ENCODE data around the gene SUGP1.
"Not testable (repeated sequence)": the region's sequence is repeated elsewhere in the genome, so short reads cannot be mapped to it uniquely, and the experiment has no call there.

Gene SUGP1

GRCh38 chr19:19320361-19321140, at the start of gene SUGP1, which contains the start of gene MAU2:
TSS of gene SUGP1 (minus strand) at chr19:19320509. CDS start at chr19:19320496, 13 bp downstream.
TSS of gene MAU2 (plus strand) at chr19:19320829. CDS start at chr19:19320860, 31 bp downstream.
- DNase-seq = peak; percentile 78

GRCh38 chr19:19368087-19368486, 47.8 kb upstream of the SUGP1 start:
- no peak for DNase-seq

GRCh38 chr19:19366434-19367396, 46.4 kb upstream of the SUGP1 start:
- no peak for DNase-seq

DNA sequence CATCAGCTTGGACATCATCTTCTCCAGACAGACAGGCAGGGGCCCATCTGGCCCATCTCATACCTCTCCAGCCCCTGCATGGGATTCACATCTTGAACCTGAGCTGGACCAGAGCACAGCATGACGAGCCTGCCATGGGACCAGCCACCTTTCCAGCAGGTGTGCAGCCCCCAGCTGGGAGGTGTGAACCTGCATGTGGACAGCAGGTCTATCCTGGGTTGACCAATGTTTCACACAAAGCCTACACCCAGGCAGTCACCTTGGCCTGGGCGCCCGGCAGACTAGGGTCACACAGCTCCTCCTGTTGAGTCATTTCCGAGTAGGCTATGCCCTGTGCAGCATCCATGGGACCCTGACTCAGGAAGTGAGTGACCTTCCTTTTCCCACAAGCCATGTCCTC, 41.8 kb upstream of the SUGP1 start:
- no peak for DNase-seq

GRCh38 chr19:19361075-19361594, 40.8 kb upstream of the SUGP1 start:
- DNase-seq = peak; percentile 41

DNA sequence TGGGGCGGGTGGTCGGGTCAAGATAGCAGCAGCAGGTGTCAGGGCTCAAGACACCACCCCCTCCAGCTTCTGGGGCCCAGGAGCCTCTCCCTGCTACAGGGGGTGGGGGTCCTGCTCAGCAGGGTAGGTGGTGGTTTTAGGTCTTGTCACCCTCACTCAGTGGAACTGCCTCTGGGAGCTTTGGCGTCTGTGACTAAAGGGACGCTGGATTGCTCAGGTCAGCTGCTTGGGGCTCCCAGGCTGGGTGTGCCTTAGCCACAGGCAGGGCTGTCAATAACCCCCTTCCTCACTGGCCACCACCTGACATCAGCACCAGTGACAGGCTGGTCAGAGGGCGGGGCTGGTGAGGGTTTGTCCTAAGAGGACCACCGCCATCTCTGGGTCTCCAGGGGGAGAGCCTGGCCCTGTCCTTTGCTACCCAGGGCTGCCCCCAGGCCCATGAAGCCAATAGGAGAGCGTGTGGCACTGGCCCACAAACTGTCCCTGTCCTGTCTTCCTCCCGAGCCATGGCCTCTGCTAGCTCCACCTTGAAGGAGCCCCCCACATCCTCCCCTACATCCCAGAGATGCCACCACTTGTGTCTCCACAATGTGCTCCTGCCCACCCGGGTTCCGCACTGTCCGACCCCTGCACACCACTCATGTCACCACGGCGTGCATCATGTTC, 36.7 kb upstream of the SUGP1 start:
- no peak for DNase-seq

DNA sequence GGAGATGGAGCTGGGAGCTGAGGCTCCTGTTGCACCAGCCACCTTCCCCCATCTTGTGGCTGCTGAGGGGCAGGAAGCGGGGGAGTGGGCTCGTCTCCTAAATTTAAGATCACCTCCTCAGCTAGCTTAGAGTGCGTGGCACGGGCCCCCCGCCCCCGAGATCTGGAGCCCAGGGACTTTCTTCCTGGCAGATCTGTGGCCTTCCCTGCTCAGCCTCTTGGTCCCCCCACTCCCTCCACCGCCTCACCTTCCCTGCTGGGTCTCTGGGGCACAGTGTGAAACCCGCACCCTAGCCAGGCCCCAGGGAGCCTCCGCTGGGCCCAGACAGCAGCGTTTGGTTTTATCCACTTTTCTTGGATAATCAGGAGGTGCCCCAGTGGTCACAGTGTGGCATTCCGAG, 36.2 kb upstream of the SUGP1 start:
- DNase-seq = no peak

GRCh38 chr19:19355606-19356139, 35.4 kb upstream of the SUGP1 start:
- DNase-seq = no peak

GRCh38 chr19:19354932-19355331, 34.6 kb upstream of the SUGP1 start:
- DNase-seq = no peak

DNA sequence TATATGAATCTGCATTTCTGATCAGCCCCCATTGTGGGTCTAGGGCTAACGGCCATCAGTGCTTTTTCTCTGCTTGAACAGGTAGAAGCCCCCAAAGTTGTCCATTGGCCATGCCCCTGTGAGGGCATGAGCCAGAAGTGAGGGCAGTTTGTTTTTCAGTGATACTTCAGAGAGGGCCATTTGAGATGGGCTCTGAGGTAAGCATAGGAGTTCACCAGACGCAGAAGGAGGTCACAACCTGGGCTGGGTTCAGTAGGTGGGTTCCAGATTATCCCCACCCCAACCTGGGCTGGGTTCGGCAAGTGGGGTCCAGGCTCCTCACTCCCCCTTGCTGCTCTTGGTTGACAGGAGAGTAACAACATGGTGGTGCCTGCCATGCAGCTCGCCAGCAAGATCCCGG, 33.7 kb upstream of the SUGP1 start:
- no peak for DNase-seq

GRCh38 chr19:19352823-19353222, 32.5 kb upstream of the SUGP1 start:
- no peak for DNase-seq

DNA sequence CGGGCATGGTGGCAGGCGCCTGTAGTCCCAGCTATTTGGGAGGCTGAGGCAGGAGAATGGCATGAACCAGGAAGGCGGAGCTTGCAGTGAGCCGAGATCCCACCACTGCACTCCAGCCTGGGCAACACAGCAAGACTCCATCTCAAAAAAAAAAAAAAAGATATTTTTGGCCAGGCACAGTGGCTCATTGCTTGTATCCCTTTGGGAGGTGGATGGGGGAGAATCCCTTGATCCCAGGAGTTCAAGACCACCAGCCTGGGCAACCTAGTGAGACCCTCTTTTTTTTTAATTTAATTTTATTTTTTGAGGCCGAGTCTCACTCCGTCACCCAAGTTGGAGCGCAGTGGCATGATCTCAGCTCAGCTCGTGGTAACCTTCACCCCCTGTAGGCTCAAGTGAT, 30.4 kb upstream of the SUGP1 start:
- not testable (repeated sequence) for DNase-seq

DNA sequence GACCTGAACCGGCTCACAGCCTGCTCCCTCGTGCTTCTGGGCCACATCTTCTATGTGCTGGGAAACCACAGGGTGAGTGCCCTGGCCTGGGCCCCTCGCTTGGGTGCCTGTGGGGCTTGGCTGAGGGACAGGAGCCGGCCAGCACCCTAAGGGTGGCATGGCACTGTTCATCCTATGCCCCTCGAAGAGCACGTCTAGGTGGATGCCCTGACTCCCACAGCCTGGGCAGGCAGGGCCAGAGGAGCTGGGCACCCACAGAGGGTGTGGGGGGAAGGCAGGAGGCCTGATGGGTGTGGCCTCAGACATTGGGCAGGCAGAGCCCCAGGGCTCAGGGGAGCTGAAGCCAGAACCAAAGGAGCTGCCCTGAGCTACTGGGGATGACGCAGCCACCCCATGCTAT, 29.1 kb upstream of the SUGP1 start:
- no peak for DNase-seq

- no peak for DNase-seq
Observed at GRCh38 chr19:19348266-19348665, 28.0 kb upstream of the SUGP1 start.

DNA sequence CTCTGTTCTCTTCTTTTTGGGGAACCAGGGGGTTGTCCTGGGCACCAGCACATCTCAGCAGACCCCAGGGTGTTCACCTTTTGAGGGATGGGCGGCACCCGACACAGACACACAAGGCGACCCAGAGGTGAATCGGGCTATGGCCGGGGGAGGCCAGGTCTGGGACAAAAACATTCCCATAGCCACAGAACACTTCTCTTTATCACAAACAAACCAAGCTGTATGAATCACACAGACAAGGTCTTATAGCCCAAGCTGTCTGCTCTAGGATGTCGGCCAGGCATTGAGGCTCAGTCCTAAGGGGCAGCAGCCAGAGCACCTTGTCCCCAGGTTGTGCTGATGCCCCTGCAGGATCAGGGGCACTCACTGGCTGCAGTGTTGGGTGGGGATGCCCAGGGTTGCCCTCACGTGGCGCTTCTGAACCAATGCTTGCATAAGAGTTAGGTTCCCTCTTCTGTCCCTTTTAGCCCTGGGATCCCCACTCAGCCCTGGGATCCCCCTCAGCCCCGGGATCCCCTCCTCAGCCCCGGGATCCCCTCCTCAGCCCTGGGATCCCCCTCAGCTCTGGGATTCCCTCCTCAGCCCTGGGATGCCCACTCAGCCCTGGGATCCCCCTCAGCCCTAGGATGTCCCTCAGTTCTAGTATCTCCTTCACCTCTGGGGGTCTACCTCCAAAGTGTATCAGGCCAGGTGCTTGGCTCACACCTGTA, 27.2 kb upstream of the SUGP1 start:
- no peak for DNase-seq

- no peak for DNase-seq
Observed at GRCh38 chr19:19345970-19346369, 25.7 kb upstream of the SUGP1 start.

GRCh38 chr19:19345232-19345631, 24.9 kb upstream of the SUGP1 start:
- no peak for DNase-seq

DNA sequence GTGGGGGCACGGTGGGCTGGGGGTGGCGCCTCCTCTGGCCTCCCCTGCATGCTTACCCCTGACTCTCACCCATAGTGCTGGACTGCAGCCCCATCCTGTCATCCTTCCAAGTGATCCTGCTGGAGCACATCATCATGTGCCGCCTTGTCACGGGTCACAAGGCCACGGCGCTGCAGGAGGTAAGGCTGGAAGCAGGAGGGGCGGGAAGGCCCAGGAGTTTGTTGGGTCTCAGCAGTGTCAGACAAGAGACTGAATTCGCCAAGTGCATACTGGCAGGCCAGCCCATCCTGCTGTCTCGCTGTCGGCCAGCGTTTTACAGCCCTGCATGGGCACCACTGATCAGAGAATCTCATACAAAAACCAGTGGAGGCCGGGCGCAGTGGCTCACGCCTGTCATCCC, 23.5 kb upstream of the SUGP1 start:
- no peak for DNase-seq

DNA sequence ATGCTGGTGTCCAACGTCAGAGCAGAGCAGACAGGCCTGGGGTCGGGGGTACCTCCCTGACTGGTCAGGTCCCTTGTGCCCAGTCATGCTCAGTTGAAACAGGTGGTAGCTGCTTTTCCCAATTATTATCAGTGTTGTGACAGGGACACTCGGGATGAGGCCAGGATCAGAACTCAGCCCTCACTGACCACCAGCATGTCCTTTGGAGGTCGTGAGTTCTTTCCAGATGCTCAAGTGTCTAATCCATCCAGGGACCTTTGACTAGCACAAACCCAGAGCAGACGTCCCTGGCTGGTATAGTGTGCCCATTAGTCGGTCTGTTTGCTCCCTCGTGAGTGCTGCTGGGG, 22.7 kb upstream of the SUGP1 start:
- no peak for DNase-seq

GRCh38 chr19:19342086-19343015, 22.0 kb upstream of the SUGP1 start:
- DNase-seq = no peak

- DNase-seq = no peak
Observed at GRCh38 chr19:19341026-19341425, 20.7 kb upstream of the SUGP1 start.
